ENCODE measurements around the gene CTRB1.

The CTRB1 gene

DNA sequence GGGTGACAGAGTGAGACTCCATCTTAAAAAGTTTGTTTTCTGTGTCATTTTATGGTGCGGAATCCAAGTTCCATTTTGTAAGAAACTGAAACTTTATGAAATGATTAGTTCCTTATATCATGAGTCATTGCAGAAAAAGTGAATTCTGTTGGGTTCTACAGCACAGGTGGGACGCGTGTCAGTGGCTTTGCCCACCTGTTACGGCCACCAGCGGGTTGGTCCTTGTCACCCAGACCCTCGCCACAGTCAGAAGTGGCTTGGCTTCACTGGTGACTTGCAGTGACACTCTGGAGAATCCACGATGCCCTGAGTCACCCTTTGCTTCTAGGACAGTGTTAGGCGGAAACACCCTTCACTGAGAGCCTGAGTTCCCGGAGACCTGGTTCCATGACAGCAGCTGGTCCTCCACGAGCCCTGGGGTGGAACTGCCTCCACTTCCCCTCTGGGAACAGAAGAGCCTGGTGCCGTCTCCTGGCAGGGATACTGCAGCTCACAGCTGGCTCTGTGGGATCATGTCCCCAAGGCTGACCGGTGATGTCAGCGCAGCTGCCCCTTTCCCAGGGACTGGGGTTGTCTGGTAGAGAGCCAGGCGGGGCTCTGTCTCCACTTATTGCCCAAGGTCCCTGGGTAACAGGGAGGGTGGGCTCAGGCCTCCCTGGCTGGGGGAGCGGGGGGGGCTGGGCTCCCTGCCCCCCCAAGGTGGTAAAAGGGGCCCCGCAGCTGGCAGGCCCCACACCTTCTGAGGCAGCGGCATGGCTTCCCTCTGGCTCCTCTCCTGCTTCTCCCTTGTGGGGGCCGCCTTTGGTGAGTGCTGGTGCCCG is at the start of gene CTRB1:
Gene CTRB1, plus strand, starts transcription at position 733 of the 821 bp plus-strand sequence. Its CDS starts 20 bp downstream, at position 753.
- no peak for DNase-seq

DNA sequence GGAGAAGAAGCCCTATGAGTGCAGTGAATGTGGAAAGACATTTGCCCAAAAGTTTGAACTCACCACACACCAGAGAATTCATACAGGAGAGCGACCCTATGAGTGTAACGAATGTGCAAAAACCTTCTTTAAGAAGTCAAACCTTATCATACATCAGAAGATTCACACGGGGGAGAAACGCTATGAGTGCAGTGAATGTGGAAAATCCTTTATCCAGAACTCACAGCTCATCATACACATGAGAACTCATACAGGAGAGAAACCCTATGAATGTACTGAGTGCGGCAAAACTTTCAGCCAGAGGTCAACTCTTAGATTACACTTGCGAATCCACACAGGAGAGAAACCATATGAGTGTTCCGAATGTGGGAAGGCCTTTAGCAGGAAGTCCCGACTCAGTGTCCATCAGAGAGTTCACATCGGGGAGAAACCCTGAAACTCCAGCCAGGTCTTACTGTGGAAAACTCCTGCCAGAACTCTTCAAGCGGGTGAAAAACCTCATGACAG is 48.8 kb upstream of the CTRB1 start:
- no peak for DNase-seq

DNA sequence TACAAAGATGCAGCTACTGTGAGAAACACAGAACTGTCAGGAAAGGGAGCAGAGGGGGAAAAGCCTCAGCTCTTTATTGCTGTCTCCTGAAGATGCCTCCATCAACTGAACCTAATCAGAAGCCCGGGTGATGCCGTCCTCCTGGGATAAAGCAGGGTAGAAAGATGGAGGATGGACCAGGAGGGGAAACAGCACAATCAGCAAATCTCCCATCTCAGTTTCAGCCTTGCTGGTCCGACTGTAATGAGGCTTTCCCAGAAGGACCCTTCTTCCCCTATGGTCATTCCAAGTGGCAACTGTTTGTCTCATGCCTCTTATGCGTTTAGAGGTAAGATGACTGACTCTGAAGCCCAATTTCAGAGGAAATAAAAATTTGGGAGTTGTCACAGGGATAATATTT is 46.2 kb upstream of the CTRB1 start:
- DNase-seq, result no peak

DNA sequence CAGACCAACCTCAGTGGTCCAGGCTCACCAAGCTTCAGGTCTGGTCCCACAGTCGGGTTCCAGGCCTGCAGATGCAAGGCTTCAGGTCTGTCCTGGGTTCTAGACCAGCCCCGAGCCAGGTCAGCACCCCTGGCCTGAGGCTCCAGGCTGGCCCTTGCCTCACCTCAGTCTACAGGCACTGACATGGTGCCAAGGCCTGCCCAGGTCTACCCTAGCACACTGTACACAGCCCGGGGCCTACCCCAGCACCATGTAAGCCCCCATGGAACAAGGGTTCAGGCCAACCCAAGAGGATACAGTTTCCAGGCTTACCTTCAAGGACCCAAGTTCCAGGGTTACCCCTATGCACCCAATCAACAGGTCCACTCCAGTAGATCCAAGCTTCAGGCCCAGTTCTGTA is 43.7 kb upstream of the CTRB1 start:
- DNase-seq, result no peak

DNA sequence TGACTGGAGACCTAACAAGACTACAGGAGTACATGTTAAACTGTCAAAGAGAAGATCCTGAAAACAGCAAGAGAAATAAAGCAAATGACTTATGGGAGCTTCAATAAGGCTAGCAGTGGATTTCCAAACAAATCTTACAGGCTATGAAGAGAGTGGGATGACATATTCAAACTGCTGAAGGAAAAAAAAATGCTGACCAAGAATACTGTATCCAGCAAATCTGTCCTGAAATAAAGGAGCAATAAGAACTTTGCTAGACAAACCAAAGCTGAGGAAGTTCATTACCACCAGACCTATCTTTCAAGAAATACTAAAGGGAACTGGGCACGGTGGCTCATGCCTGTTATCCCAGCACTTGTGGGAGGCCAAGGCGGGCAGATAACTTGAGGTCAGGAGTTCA is 41.9 kb upstream of the CTRB1 start:
- DNase-seq, result no peak

DNA sequence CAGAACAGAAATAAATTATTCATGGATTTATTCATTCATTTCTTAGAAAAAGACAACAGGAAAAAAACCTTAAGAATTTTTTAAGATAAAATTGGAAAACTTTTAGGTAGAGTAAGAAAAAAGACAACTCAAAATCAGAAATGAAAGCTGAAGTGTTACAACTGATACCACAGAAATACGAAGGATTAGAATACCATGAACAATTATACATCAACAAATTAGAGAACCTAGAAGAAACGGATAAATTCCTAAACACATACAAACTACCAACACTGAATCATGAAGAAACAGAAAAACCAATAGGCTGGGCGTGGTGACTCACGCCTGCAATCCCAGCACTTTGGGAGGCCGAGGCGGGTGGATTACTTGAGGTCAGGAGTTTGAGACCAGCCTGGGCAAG is 39.6 kb upstream of the CTRB1 start:
- DNase-seq, result no peak

DNA sequence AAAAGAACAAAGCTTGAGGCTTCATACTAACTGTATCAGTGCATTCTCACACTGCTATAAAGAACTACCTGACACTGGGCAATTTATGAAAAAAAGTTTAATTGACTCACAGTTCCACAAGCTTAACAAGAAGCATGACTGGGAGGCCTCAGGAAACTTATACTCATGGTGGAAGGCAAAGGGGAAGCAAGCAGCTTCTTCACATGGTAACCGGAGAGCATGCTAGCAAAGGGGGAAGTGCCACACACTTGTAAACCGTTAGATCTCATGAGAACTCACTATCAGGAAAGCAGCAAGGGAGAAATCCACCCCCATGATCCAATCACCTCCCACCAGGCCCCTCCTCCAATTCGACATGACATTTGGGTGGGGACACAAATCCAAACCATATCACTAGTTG is 37.2 kb upstream of the CTRB1 start:
- DNase-seq, result no peak

DNA sequence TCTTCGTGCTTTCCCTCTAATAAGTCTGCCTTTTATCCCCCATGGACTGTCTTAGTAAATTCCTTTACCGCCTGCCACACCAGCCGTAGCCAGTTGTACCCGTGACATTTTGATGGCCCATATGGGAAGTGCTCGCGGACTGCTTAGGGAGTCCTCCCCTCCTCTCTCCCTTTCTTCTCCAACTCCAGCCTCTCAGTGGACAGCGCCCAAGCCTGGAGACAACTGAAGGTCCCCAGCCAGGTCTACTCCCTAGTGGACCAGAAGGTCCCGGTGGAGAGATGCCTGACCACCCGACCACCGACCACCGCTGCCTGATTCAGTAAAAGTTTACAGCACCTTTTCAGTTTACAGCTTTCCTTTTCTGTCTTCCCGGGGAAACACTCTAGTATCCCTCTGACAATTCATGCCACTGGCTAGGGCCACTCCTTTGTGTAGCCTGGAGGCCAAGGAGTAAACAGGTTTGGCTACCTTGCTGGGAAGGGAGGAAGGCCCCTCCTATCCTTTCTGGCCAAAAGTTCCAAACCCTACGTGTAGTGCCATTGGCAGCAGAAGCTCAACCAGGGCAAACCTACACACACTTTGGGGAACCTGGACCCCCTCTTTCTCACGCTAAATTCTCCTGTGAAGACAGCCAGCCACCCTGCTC is 29.8 kb upstream of the CTRB1 start:
- DNase-seq, result no peak

DNA sequence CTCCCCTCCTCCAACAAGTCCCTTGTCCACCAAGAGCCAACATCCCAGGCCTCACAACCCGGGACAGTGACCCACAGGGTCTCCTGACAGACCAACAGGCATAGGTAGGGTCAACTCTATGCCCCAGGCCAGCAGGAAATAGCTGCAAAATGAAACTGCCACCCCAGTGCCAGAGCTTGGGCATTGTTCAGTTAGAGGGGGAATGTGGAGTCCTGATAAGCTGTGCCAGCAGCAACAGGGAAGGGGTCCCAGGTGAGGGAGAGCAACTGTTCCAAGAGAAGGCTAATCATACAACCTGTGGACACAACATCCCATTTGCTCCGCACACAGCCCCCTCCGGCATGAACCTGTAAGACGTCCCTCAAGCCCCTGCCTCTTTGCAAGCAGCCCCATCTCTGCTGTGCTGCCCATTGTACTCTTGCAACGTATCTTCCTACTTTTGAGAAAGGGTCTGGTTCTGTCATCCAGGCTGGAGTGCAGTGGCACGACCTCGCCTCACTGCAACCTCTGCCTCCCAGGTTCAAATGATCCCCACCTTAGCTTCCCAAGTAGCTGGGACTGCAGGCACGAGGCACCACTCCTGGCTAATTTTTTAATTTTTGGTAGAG is 29.0 kb upstream of the CTRB1 start:
- no peak for DNase-seq

DNA sequence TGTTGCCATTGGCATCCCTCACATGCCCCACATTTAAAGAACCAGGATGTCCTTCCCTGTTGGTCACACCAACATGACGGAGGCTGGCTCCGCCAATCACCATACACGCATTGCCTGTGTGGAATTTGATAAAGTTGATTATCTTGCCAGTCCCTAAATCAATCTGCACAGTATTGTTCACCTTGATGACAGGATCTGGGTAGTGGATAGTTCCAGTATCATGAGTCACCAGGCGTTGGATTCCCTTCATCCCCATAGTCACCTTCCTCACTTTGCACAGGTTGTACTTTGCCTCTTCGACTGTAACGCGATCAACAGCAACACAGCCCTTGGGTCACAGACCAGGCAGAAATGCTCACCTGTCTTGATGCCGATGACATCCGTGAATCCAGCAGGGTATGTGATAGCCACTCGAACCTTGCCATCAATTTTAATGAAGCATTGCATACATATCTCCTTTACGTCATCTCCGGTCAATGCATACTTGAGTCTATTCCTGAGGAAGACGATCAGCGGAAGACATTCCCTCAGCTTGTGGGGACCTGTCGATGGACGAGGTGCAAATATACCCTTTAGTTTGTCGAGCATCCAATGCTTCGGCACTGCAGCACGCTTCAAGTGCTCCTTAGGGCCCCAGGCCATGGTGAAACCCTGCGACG is 26.1 kb upstream of the CTRB1 start:
- no peak for DNase-seq

DNA sequence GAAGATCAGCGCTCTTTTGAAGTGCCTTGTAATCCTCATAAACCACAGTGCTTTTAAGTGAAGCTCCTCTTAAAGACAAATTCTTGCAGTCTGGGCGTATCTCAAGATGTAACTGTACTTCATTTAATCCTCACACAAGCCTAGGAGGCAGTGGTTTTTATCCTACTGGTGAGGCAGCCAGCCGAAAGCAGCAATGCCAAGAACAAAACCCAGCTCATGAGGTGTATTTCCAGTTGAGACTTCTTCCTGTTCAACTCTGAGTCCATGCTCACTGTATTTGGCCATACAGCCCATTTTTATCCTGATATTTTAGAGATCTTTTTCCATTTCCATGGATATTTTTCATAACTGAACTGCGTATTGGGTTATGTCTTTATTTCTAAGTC is 25.5 kb upstream of the CTRB1 start:
- DNase-seq, result no peak

DNA sequence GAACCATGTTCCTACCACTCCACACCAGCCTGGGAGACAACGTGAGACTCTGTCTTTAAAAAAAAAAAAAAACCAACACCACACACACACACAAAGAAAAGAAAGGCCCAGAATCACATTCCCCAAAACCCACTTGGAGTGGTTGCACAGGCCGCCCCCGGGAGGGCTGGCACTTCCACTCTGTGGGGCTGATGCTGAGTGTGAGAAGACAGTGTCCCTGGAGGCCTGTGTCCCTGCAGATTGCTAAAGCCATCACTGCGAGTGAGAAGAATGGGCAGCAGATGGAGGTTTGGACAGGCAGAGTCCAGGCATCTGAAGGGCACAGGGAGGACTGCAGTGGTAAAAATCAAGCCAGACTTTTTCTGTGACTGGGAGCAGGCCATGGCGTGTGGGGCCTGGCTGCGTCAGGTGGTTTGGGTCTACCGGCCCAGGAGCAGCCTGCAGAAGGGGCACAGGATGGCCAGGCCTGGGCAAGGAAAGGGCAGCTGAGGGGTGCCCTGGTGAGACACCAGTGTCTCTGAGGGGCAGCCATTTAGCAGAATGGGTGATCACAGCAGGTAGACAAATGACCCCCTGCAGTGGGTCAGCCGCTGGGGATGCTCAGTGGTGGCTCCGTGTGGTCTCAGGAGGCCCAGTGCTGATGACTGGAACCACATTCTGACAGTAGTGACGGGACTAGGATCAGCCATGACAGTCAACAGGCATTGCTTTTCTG is 24.9 kb upstream of the CTRB1 start:
- no peak for DNase-seq

DNA sequence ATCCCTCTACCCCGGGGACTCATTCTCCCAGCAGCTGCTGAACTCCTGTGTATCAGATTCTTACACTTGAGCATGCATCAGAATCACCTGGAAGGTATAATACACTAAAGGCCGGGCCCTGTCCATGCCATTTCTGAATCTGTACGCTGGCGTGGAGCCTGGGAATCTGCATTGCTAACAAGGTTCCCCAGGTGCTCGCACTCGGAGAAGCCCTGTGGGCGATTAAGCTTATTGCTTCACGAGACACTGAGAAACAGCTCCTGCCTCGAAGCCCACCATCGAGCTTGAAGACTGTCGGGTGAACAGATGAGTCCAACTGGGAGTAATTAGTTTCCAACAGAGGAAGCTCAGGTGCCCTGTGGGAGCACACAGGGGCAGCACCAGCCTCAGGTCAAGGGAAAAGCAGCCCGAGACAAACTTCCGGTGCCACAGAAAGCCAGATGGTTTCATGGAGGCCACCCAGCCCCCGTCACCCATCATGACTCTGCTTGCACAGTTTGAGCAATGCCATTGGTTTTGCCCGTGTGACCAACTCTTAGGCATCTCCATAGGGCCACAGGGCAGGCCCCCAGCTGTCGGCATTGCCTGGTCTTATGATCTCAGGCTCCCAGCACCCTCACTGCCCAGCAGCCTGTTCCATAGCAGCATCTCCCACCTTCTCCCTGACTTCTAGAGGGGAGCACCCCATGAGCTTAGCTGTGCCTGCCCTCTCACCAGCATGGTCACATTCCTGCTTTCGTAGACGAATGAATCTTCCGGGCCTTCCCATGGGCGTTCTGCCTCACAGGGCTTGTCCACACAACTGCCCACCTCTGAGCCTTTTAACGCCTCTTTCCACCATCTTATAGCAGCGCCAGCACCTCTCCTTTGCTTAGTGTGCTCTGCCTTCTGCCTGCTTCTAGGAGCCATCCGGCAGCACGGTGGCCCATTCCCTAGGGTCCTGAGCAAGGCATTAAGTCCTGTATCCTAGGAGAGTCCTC is 22.7 kb upstream of the CTRB1 start:
- no peak for DNase-seq

DNA sequence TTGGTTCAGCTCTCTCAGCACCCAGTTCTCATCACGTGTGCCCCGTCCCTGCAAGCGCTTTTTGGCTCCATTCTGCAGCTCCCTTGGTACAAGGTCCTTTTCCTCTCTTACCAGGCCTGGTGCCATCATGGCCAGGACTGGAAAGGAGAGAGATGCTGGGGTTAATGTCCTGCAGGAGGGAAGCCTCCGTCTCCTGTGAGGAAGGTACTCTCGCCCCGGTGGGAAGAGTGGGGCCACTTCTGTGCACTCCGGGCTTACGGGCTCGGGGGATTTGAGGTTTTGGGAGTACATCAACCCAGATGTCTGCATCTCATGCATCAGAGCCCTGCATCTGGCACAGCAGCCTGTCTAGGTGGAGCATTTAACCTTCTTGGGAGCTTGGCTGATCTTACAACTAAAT is 22.0 kb upstream of the CTRB1 start:
- DNase-seq, result no peak

DNA sequence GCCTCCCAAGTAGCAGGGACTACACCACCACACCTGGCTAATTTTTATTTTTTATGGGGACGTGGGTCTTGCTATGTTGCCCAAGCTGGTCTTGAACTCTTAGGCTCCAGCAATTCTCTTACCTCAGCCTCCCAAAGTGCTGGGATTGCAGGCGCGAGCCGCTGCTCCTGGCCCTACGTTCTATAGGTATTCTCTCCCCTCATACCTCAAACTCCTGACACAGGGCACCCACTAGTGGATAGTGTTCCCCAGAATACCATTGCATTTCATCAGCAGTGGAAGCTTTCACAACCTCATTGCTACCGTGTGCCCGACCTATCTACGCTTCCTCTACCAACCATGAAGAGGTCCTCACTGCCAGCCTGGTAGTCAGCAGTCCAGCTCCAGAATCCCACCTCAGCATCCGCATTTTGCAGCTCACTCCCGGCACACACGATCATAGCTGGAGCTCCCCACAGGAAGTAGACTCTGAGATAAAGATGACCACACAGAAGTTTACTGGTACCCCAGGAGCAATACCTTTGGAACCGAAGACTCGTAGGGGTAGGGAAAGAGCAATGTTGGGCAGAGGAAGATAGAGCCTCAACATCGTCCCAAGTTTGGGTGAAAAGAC is 21.2 kb upstream of the CTRB1 start:
- no peak for DNase-seq

DNA sequence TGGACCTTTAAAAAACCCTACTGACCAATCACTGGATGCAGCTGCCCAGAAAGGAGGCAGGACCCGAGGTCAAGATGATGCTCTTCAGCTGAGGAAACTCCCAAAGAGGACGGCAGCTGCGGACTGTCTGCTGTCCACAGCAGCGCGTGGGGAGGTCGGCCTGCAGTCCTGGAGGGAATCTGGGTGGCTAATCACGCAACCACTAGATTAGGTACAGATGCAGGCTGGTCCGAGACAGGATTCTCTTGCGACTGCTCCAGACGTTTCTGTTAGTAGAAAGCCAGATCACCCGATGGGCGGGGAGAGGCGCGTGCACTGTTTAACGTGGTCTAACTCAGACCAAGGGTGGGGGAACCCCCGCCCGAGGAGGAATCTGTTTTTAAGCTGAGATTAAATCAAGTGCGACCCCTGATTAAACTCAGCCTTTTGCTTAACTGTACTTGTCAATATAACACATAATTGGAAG is 20.6 kb upstream of the CTRB1 start:
- peak; percentile 12 for DNase-seq

DNA sequence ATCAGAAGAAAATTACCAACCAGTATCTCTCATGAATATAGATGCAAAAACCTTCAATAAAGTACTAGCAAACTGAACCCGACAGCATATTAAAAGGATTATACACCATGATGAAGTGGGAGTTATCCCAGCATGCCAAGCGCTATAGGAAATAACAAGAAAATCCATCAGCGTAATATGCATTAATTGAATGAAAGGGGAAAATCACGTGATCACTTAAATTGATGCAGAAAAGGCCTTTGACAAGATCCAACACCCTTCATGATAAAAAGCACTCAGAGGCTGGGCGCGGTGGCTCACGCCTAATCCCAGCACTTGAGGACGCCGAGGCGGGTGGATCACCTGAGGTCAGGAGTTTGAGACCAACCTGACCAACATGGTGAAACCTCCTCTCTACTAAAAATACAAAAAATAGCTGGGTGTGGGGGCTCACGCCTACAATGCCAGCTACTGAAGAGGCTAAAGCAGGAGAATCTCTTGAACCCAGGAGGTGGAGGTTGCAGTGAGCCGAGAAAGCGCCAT is 16.7 kb upstream of the CTRB1 start:
- DNase-seq, result no peak

DNA sequence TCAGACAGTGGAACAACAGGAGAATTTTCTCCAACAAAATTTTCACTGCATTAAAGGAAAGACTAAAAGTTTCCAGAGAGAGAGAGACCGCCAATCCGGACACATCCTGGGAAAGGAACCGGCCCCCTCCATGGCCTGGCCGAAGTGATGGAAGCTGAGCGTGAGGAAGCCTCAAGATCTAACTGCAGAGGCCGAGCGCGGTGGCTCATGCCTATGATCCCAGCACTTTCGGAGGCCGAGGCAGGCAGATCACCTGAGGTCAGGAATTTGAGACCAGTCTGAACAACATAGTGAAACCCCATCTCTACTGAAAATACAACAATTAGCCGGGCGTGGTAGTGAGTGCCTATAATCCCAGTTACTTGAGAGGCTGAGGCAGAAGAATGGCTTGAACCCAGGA is 15.7 kb upstream of the CTRB1 start:
- DNase-seq, result no peak

DNA sequence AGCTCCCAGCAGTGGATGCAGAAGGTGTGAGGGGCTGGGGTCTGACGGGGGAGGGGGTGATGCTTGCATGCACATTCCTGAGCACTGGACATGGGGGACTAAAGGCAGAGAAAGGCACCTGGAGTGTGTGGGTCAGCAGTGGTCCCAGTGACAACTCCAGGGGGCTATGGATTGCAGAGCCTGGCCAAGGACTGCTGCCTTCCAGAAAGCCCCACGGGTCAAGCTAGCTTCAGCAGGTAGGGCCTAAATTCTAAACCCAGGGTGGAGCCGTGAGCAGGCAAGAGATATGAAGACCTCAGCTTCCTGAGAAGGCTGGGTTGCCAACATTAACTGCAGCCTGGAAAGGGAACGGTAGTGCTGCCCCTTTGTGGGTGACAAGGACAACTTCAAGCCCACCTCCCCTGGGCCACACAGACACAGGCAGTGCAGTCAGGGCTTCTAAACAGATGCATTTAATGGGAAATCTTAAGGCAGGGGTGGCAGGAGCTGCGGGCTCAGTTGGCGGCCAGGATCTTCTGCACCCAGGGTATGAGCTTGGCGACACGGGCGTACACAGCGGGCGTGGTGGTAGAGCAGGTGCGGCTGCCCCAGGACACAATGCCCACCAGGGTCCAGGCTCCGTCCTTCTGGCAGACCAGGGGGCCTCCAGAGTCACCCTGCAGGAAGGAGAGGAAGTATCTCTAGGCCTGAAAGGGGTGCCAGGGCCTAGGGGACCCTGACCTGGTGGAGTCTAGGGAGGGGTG is 14.9 kb upstream of the CTRB1 start:
- DNase-seq, result no peak

DNA sequence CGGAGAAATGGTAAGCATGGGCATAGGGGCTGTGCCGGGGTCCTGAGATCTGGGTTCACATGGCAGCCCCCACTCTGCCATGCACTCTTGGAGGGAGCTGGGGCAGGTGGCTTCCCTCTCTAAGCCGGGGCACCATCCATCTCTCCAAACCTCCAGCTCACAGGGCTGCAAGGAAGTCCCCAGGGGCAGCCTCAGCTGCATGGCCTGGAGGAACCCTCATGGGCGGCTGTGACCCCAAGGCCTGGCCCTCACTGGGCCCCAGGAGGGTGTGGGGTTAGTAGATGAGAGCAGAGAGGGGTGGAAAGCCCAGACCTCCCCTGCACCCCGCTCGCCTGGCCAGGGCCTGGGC is 14.4 kb upstream of the CTRB1 start:
- no peak for DNase-seq

Measured in fibroblast of skin of right quadriceps (primary cell).